ENCODE data around the gene XPA. TPM values are rescaled to one million over a fixed set of nuclear protein-coding genes. Genes with fewer than 3 reads are reported as not detected.

The XPA gene
- 9.2 and 12.6 TPM in 2 replicates for total RNA-seq

GRCh38 chr9:97696803-97697601, at the start of gene XPA:
Gene XPA (minus strand): TSS chr9:97697340. CDS start chr9:97697292, 48 bp downstream.

GRCh38 chr9:97632985-97633858, 63.9 kb downstream of the XPA start, which contains the start of the genes NCBP1 and TSTD2:
Gene NCBP1 (plus strand): TSS chr9:97633821. CDS start chr9:97633882, 61 bp downstream.
Gene TSTD2 (minus strand): TSS chr9:97633368. CDS start chr9:97627562, 5,806 bp downstream.

Other genes with a start within 250 kb of the XPA start
- gene TMOD1, start 195.7 kb downstream of the XPA start, total RNA-seq: 0.79 and 1.9 TPM in 2 replicates
- gene TSTD2, start 64.0 kb downstream of the XPA start, total RNA-seq: 16.3 and 17.2 TPM in 2 replicates
- 38.4 and 41.7 TPM in 2 replicates for gene NCBP1, start 63.5 kb downstream of the XPA start, total RNA-seq
- not detected in 2 replicates for gene FOXE1, start 155.9 kb upstream of the XPA start, total RNA-seq
- gene TRMO, start 225.2 kb upstream of the XPA start, total RNA-seq: 15.6 and 18.0 TPM in 2 replicates
- not detected in 2 replicates for gene HEMGN, start 240.8 kb upstream of the XPA start, total RNA-seq

Data from aortic smooth muscle cell (primary cell).